ENCODE measurements around the gene KCNH5.

The KCNH5 gene

DNA sequence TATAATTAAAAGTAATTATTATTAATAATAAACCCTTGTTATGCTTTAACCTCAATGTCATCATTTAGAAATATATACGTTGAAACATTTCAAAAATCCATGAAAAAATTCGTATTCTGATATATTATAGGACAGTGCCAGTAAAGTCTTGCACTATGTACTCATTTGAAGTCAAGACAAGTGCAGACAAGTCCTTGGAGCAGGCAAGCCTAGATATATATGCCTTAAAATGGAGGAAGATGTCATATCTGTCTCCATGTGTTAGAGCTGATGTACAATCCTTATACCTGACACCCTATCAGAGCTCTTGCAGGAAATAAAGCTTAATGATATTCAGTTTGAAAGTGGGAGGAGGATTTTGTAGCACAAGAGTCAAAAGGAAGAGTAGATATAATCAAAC, 310.4 kb downstream of the KCNH5 start:
- no peak for DNase-seq

DNA sequence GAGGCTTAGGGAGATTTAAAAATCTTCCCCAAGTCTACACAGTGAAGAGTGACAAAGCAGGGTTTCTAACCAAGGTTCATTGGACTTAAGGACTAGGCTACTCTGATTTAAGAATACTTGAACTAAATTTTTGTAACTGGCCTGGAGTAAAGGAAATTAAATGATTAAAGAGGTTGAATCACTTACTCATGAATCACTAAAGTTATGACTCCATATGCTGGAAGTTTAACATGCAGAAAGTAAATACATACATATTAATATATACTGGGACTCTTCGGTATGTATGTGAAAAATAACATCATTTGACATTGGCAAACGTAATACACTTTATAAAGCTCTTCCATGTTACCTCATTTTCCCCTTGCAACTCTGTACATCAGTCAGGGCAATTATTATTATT, 322.9 kb downstream of the KCNH5 start:
- DNase-seq: no peak

DNA sequence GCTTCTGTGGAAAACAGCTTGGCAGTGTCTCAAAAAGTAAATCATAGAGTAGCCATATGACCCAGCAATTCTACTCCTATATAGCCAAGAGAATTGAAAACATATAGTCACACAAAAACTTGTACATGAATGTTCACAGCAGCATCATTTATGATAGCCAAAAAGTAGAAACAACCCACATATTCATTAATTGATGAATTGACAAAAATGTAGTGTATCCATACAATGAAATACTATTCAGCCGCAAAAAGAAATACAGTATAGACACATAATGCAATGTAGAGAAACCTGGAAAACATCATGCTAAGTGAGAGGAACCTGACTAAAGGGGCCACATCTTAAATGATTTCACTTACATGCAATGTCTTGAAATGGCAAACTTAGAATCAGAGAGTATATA, 326.6 kb downstream of the KCNH5 start:
- DNase-seq: no peak

DNA sequence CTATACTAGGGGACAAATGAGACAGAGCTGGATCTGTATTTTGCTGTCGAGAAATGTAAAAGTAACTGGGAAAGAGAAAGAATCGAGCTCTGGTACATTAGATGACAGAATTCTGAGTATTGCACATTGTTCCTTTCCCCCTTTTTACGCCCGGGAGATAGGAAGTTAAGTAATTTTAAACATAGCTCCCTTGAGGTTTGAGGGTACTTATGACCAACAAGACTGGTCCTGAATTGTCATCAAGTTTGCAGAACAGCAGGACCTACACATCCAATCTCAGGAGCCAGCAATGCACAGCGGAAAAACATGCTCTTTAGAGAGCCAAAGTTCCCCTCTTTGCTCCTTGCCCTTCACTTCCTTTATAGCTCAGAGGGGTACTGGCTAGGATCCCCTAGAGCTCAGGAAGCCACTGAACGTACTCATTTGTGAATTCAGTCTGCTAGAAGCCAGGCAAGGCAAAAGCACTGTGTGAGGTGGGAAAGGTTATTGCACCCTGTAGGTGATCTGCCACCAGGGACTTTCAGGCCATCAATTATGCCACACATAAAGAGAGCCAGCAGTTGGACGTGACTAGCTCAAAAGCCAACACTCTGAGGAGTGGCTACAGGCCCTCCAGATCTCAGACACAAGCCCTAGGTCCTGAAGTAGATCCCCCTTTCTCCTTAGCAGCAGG, 333.8 kb downstream of the KCNH5 start:
- DNase-seq: no peak

DNA sequence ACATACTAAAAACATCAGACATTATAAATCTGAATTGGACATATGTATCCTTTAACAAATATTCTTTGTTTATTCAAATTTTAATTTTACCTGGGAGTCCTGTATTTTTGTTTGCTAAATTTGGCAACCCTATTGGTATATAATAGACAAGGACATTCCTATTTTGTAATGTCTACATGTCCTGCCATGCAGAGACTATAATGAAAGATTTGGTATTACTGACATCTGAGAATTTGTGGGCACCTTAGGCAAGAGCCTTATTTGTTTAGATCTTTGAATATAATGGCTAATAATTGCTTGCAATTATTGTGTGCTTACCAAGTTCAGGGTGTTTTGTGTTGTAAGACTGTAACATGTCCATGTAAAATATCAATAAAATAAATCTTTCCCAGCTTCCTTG, 334.4 kb downstream of the KCNH5 start:
- DNase-seq: no peak

DNA sequence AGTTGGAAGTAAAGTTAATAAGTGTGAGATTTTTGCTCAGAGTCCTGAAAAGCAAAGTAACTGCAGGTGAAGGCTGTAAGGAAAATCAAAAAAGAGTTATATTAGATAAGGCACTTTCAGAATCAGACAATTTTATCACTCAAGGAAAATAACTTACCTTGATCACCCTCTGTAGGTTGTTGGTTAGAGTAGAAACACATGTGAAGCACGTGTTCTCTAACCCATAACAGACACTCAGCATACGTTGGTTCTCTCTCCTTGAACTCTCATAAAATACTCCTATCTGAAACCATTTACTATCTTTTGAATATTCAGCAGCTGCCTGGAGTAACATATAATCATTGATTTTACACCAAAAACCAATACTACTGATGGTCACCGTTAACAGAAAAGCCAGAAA, 335.5 kb downstream of the KCNH5 start:
- DNase-seq: no peak

DNA sequence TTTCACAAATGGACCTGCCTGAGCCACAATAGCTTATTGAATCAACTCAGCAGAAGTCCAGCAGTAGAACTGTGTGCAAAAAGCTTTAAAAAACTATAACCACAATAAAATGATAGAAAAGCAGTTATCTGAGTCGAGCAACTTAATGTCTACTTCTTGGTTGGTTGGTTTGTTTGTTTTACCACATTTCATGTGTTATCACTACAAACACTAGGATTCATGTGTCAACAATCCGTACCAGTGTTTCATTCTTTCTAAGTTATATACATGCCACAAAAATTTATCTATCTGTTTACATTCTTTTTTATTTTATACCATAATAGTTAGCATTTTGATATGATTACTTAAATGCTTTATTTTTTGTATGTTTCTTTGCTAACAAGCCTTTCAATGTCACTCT, 339.0 kb downstream of the KCNH5 start:
- DNase-seq: no peak

DNA sequence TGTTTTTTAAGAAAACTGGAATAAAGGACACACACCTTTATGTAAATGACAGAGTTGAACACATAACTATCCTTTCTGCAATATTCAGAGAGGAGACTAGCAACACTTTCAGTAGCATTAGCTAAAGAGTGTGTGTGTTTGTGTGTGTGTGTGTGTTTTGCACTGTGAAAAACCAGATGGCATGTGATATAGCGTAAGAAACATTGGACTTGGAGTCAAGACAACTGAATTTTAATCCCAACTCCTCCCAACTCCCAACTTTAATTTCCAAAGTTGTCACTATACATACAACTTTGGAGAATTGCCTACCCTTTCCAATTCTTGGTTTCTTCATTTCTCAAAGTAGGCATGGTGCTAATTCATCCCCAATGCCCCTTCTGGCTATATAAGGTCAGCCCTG, 347.8 kb downstream of the KCNH5 start:
- DNase-seq: no peak

DNA sequence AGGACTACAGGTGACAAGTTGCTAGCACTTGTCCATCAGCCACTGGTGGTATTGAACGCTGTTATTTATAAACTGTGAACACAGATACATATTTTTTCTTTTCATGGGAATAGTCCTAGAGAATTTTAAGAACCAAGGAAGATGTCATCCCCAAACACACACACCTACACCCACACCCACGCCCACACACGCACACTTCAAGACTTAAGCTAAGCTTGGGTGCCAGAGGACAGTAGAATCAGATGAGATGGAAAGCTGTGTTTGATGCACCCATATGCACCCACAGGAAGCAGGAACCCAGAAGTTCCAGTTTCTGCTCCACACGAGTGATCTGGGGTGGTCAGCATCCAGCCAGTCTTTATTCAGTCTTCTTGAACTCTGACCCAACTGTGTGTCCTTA, 348.3 kb downstream of the KCNH5 start:
- DNase-seq: no peak

DNA sequence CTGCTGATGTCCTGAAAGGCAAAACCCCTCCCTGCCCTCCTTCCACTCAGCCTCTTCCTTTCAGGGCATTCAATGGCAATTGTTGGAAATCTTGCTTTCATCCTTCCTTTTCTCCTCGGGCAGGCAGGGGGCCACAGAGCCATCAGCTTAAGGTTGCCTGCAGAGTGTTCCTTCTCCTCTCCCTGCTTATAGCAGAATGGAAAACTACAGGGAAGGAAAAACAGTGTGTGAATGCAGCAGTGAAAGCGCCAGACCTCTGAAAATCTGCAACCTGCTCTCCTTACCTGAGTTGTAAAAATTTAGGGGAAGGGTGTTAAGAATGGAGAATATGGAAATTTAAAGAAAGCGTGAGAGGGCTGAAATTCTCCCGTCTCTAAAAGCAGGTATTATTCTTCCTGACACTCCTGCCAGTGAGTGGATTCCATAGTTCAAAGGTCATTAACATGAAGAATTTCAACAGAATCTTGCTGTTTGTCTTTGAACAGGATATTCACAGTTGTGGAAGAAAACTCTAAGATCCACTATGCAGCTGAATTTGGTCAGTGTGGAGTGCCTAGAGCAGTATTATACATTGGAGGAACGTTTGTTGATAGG, 348.8 kb downstream of the KCNH5 start:
- no peak for DNase-seq

DNA sequence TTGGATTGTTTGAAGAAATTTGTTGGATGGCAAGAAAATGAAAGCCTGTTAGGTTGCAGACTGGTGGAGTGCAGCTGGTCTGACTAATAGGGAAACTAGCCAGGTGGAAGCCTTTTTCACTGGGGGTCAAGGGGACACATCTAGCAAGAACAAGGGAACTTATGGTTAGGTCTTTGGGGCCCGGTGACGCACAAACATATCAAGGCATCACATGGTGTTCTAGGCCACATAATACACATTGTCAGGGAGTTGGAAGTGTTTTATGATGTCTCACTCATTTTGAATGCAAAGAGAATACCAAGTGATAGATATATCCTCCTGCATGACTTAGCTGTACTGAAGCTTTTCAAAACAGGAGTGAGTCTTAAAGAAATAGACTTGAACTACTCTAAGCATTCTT, 351.2 kb downstream of the KCNH5 start:
- no peak for DNase-seq

DNA sequence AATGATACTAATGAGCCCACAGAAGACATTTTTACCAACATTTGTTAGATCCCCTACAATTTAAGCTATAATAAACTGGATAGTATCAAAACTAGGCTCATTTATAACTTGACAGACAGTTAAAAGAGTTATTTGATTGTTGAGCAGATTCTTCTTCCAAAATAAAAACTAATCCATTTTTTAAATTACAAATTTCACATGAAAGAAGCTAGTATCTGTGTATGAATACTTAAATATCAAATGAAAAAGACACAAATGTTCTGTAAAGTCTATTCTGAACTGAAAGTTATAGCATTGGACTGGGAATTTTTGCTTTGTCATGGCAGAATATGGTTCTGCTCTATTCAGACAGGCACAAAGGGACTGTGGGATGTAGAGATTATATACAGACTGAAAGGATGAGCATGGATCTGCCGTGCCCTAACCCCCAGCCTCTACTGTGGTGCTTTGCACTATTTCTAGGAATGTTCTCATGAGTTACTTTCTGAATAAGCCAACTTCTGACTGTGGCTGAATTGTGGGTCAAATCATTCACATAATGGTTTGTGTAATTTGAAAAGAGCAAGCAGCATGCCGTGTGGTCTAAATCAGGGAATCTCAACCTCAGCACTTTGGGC, 352.7 kb downstream of the KCNH5 start:
- no peak for DNase-seq

DNA sequence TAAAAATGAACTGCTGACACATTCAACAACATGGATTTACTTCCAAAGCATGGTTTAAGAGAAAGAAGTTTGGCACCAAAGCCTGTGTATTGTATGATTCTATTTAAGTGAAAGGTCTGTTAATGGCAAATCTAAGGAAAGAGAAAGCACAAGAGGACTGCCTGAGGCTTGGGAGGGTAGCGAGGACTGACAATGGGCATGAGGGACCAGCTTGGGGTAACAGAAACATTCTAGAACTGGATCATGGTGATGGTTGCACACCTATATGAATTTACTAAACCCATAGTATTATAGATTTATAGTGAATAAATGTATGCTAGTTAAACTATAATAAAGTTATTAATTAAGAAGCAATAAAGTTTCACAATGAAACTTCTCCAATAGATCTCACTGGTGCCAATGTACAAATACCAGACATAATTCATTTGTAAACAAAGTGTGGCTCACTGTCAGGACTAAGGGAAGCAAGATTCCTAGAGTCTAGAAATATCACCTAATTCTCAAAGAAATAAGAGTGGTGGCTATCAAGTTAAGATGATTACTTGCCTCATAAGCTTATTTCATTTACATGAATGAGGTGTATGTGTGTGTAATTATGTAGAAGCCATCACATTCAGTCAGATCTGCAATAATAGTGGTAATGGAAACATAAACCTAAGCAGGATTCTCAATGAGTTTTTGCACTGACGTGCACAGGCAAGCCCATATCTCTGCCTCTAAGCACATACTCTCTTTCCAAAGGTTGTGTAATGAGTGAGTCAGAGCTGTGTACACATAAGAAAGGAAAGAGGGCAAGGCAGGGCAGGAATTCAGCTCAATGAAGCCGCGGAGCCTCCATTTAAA, 353.4 kb downstream of the KCNH5 start:
- DNase-seq: no peak

DNA sequence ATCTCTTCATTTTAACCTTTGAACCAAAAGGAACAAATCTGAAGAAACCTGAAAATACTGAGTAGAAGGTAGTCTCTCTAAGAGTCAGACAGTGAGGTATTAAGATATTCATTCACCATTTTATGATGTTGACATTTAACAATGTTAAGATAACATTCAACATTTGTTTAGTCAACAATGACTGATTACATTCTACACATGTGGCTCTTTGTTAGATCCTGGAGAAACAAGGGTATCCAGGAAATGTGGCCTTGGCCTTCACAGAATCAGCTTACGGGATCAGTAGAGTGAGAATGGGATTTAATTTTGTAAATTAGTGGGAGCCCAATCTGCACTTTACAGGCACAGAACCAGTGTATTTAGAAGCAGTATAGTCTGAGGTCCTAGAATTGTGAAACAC, 355.5 kb downstream of the KCNH5 start:
- no peak for DNase-seq

DNA sequence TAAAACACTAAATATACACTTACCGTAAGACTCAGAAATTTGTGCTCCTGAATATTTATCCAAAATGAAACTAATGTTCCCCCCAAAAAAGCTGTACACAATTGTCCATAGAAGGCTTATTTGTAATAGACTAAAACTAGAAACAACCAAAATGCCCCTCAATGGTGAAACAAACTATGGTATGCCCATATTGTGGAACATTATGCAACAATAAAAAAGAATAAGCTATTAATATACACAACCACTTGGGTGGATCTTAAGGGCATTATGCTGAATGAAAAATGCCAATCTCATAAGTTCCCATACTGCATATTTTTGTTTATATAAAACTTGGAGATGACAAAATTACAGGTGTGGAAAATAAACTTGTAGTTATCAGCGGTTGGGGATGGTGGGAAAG, 357.4 kb downstream of the KCNH5 start:
- no peak for DNase-seq

DNA sequence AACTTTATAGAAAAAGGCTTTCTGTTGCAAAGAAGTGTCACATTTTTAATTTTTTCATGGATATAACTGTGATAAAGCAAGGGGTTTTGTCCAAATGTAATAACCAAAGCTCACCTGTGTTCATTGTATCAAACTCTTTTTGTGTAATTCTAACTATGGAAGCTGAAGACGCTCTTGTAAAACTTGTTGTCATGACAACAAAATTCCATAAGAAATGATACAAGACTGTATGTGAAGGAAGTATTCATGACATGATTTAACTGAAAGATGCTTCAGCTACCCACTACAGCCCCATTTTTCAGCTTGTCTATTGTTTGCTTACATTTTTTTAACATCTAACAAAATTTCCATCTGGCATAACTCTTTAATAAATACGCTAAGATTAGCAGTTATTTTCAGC, 360.9 kb downstream of the KCNH5 start:
- no peak for DNase-seq

DNA sequence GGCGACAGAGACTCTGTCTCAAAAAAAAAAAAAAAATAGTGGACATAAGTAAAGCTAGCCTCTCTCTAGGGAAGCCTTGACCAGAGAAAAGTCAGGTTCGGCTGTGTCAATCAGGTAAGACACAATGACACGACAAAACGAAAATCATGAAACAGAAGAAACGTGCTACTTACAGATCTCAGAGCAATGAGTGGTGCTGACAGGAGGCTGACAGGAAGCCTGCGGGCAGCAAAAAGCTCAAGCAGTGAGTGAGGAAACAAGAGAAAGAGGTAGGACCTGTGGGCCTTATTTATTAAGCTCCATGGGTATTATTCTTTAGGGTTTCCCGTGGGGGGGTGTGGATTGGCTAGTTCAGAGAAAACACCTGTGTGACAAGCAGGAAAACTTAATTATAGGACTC, 363.1 kb downstream of the KCNH5 start:
- no peak for DNase-seq

DNA sequence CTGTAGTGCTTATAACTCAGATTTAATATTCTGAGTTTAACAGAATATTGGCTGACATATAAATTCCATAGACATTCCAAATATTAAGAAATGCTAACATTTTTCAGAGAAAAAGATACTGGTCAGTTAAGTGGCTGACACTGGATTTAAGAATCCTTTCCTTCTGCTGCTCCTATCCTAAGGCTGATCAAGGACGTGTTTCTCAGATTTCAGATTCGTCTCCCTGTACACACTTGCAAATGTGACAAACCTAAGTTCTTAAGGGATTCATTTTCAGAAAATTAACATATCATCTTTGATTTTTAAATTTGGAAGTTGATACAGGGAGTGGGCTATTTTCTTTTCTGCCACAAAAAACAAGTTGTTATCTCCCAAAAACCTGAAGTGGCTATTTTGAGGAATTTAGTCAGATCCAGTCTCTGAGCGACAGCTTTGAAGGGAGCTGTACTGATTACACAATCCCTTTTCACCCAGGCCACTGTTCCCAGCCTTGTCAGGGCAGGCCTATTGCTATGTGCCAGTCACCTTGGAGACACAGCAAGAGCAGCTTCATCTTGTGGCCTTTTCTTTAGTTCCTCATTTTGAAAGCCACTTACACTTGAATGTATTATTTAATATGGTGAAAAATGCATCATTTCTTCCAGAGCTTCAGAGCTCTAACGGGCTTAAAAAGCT, 370.6 kb downstream of the KCNH5 start:
- DNase-seq: no peak

DNA sequence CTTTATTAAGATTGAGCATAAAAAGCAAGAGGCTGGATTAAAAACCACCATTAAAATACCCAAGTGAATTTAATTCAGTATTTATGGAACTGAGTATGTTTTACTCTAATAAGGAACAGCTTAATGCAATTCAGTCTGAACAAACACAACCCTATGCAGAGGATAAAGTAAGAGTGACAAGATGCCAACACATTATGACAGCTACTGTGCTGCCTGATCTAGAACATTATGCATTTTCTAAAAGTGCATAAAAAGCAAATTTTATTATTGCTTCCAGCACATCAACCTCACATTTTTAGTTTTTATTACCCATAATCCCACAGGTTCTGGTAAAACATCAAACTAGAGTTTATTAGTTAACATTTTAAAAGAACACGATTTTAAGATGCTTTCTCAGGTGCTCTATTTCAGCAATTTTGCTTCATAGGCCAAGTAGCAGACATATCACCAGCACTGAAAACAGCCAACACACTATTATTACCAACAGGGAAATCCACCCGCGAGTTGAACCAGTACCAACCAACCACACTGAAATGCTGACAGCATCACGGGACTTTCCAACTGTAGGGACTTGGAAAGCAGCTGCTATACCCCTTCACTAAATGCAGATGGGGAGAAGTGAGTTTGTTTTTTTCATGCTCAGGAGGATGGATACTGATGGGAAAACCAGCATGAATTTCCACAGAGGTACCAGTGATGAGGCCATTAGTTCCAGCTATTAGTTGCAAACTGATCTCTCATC, 372.1 kb downstream of the KCNH5 start:
- DNase-seq: no peak

DNA sequence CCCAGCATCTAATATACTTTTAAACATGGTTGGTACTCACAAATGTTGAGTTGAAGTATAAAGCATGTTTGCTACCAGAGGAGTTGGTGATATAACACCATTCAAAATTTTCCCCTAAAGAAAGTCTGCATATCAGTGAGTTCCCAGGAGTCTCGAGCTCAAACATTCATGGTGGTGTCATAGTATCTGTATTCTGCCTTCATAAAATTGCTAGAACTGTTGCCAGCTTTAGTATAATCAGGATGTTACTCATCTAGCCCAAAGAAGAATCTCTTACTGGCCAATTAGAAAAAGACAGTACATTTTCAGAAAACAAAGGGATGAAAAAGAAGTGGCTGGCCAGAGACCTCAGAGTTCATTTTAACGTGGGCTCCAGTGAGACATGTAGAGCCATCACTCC, 374.7 kb downstream of the KCNH5 start:
- no peak for DNase-seq

DNA sequence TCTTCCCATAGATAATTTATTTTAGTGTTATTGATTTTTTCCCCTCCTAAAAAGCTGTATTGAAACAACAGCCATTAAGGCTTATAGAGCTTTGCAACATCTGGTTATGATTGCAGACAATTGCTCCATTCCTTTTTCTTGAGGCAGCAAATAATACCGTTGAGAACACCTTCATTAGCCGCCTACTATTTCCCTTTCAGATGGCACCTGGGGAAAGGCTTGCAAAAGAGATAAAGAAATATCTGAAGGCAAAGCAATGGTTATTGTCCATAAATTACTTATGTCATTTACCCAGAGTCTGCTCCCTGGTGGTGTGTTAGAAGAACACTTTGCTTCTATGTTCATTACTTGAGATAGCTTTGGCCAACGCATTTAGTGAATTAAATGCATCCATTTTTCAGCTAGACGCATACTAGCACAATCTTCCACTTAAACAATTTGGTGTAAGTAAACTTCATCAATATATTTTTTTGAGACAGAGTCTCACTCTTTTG, 377.8 kb downstream of the KCNH5 start:
- DNase-seq: no peak

DNA sequence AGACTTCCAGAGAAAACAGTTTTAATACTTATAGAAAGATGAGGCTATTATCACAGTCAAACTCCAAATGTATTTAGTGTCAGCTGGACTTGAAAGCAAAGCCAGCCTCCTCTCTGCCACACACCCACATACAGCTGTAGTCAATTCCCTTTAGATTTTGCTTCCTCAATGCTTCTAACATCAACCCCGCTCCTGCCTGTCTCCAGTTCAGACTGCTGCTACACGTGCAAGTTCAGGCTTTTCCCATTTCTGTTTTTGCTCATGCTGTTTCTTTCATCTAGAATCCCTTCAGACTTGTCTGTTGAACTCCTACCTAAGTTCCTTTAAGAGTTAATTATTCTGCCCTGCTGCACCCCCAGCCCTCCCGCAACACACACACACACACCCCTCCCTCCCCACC, 380.0 kb downstream of the KCNH5 start:
- DNase-seq: no peak
